ENCODE results near the gene SLC24A3. TPM values are rescaled to one million over a fixed set of nuclear protein-coding genes. Genes with fewer than 3 reads are reported as not detected.

Gene SLC24A3
- total and polyA plus RNA-seq, 9 donors, result 4.8 to 40.5 (median 18.6) TPM

- no peak for DNase-seq
- Histone ChIP-seq H3K27ac (no peak overlapping the region), H3K4me1 (ENCODE audit: insufficient read depth) (peaks cover 1% of the 10 kb centered on the region), H3K4me3 (no peak overlapping the region), H3K9me3 (no peaks in the 10 kb centered on the region), H3K27me3 (no peaks in the 10 kb centered on the region), H3K36me3 (no peaks in the 10 kb centered on the region)
- WGBS, 3 donors, result 27 to 58% (median 38%) methylated on average over 4 of the region's 4 CpGs
- intact Hi-C loops (cut with DNase I), result no loop called here
- TF ChIP-seq POLR2A (IDR thresholded peaks at IDR 0.05) (no peak), CTCF (IDR thresholded peaks at IDR 0.05) (no peak), EP300 (IDR thresholded peaks at IDR 0.05) (no peak)
Measured at GRCh38 chr20:19522836-19523590, 310.6 kb downstream of the SLC24A3 start.

GRCh38 chr20:19524691-19525090 lies 312.2 kb downstream of the SLC24A3 start:
- no peak for DNase-seq
- Histone ChIP-seq H3K36me3 (no peaks in the 10 kb centered on the region), H3K4me3 (no peak overlapping the region), H3K4me1 (ENCODE audit: insufficient read depth) (peaks cover 1% of the 10 kb centered on the region), H3K27ac (no peak overlapping the region), H3K27me3 (no peaks in the 10 kb centered on the region), H3K9me3 (no peaks in the 10 kb centered on the region)
- 42 to 100% (median 96%) methylated on average over 1 of the region's 1 CpG for WGBS, 3 donors
- TF ChIP-seq POLR2A (IDR thresholded peaks at IDR 0.05) (no peak), CTCF (IDR thresholded peaks at IDR 0.05) (no peak), EP300 (IDR thresholded peaks at IDR 0.05) (no peak)
- intact Hi-C loops (cut with DNase I), result no loop called here

GRCh38 chr20:19527509-19527908 lies 315.1 kb downstream of the SLC24A3 start:
- Histone ChIP-seq H3K4me1 (ENCODE audit: insufficient read depth) (no peaks in the 10 kb centered on the region), H3K4me3 (no peak overlapping the region), H3K36me3 (no peaks in the 10 kb centered on the region), H3K27me3 (no peaks in the 10 kb centered on the region), H3K9me3 (no peaks in the 10 kb centered on the region), H3K27ac (no peak overlapping the region)
- no peak for DNase-seq
- 72 to 86% (median 84%) methylated on average over 2 of the region's 2 CpGs for whole genome bisulfite sequencing, 3 donors
- intact Hi-C loops (cut with DNase I), result no loop called here
- TF ChIP-seq CTCF (IDR thresholded peaks at IDR 0.05), result no peak
- TF ChIP-seq POLR2A (IDR thresholded peaks at IDR 0.05), result no peak
- TF ChIP-seq EP300 (IDR thresholded peaks at IDR 0.05), result no peak

GRCh38 chr20:19528286-19529030 lies 316.0 kb downstream of the SLC24A3 start:
- no peak overlapping the region for H3K27ac ChIP-seq
- intact Hi-C loops (cut with DNase I), result no loop called here
- H3K4me1 ChIP-seq (ENCODE audit: insufficient read depth), result no peaks in the 10 kb centered on the region
- no peak for DNase-seq
- no peak overlapping the region for H3K4me3 ChIP-seq
- TF ChIP-seq EP300 (IDR thresholded peaks at IDR 0.05) (no peak), POLR2A (IDR thresholded peaks at IDR 0.05) (no peak), CTCF (IDR thresholded peaks at IDR 0.05) (no peak)
- H3K27me3 ChIP-seq, result no peaks in the 10 kb centered on the region
- no peaks in the 10 kb centered on the region for H3K9me3 ChIP-seq
- H3K36me3 ChIP-seq, result no peaks in the 10 kb centered on the region
- WGBS, 3 donors, result 90 to 94% (median 92%) methylated on average over 5 of the region's 5 CpGs
